NCI-H446 (cell line): Measurements from ENCODE around the gene CRYBB2.
"Not testable (repeated sequence)": the region's sequence is repeated elsewhere in the genome, so short reads cannot be mapped to it uniquely, and the experiment has no call there.

Experiments
- DNase-seq, 2 experiments: peaks; one replicate each; lab custom pipeline; 2025; lab: John Stamatoyannopoulos, UW

The CRYBB2 gene

DNA sequence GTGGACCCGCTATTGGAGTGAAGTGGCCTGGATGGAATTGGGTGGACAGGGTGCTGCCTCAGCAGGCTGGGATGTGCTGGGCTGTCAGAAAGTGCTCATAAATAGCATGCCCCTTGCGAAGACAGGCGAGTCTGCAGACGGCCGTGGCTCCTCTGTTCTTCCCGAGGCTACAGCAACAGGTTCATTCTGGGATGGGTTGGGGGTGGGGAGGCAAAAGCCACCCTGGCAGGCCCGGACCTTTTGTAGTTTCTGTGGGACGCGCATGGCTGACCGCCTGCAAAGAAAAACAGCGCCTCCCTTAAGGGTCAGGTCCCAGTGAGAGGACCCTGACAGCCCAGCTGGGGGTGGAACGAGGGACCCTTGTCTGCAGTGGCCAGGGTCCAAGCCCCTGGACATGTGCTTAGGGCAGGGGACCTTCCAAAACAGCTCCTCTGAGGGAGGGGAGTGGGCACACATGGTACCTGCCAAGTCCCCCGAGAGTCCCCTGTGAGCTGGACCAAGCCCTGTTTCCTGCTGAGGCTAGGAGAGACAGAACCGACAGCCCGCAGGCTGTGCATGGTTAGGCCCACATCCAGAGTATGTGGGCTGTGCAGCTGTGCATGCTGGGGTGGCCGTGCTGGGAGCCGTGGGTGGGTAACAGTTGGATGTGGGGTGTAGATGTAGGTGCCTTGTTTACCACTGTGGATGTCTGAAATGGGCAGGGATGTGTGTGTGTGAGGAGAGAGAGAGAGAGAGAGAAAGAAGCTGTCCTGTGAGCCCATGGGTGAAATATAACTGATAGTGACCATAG lies 19.5 kb upstream of the CRYBB2 start, which contains the start of gene CRYBB3:
Gene CRYBB3, plus strand, starts transcription at position 128 of the 790 bp plus-strand sequence. CDS start 1,539 bp downstream, outside the sequence.
- DNase-seq = no peak

DNA sequence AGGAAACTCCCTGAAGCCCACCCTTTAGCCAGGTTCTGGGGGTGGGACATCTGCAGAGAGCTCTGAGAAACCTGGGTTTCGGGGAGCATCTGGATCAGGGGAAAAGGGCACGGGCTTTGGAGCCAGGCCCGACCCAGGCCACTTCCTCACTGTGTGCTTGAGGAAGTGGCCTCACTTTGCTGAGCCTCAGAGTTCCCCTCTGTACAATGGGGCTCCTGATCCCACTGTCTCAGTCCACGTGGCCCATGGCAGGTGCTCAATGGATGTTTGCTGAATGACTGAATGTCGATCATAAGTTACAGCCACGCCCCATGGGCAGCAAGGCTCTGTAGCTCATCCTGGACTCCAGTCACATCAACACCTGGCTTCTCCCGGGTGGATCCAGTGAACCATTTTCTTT lies 18.5 kb upstream of the CRYBB2 start:
- no peak for DNase-seq

DNA sequence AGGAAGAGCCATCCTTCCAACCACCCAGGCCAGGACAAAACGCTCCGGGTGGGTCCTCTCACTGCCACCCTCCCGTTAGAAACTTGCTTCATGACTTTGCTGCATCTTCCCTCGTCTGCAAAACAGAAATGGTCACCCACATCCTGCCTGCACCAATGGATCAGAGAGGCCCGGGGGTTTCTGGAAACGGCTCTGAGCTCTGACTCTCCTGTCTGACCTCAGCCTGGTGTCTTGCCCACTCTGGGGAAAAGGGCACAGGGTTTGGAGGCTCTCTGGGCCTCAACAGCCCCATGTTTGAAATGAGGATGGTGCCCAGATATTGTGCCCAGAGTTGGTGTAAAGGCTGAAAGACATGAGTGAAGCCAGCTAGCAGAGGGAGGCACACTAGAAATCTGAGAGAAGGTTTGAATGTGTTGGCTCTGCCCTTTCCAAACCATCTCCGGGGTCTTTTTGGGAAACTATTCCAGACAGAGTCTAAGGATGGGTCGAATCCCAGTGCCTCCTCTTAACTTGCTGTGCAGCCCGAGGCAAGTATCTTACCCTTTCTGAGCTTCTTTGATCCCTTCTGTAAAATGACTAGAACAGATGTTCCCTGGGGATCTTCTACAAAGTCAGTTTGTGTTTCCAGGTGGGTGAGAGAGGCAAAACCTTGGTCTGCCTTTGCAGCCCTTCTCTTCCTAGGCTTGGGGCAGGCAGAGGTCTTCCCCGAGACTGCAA lies 17.7 kb upstream of the CRYBB2 start:
- DNase-seq = no peak

DNA sequence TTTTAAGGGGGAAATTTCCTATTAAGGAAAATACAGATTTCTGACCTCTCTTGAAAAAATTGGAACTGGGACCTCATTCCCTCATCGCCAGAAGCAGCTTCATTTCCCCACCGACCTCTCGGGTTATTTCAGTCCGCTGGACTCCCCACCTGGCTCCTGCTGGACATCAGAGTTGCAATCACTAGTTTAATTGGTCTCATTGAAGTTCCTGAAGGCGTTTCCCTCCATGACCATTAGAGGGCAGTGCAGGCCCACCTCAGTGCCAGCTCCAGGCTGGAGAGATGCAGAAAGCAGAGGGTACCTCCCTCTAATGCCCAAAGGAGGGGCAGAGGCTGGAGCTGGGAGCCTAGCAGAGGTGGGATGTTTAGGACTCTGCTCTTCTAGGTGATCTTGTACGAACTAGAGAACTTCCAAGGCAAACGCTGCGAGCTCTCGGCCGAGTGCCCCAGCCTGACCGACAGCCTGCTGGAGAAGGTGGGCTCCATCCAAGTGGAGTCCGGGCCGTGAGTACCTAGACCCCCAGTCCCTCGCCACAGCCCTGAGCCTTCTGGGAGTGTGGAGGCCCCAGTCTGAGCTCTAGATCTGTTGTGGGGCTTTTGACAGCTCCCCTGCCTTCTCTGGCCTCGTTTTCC lies 17.0 kb upstream of the CRYBB2 start:
- DNase-seq = peak; percentile 41 to 70

DNA sequence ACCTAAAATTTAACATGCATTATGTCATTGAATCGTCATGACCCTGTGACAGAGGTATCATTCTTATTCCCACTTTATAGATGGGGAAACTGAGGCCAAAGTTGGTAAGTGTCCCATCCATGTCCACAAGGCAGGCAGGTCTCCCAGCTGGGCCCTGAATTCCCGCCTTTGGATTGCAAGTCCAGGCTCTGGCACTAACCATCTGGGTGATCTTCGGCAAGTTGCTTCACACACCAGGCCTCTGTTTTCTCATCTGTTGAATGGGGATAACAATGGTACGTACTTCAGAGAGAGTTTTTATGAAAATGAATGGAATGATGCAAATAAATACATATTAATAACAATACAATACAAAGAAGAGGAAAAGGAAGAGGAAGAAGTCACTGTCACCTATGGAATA lies 16.4 kb upstream of the CRYBB2 start:
- no peak for DNase-seq

DNA sequence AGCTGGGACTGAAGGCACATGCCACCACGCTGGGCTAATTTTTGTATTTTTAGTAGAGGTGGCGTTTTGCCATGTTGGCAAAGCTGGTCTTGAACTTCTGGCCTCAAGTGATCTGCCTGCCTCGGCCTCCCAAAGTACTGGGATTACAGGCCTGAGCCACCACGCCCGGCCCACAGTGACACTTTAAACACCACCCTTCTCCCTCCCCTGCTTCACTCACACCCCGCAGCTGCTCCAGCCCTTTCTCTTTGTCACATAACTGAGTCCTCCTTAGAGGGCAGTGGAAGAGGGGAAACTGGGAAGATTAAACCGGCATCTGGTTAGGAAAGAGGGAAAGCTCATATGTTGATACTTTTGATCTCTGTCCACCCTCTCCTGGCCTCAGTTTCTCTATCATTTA lies 14.9 kb upstream of the CRYBB2 start:
- DNase-seq = not testable (repeated sequence)

DNA sequence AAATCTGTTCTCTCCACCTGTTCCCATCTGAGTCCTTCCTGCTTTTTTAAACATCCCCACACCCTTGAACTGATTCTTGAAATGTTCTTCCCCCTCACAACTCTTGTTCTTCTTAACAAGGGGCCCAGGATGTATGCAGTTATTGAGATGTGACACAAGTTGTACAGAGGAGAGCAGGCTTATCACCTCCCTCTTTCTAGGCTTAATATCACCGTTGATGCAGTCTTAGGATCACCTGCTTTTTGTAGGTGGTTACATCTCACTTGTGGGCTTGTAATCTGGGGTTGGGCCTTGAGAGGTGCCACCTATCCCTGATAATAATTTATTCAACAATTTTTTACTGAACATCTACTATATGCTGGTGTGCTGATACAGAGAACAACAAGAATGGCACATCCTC lies 13.6 kb upstream of the CRYBB2 start:
- no peak for DNase-seq

DNA sequence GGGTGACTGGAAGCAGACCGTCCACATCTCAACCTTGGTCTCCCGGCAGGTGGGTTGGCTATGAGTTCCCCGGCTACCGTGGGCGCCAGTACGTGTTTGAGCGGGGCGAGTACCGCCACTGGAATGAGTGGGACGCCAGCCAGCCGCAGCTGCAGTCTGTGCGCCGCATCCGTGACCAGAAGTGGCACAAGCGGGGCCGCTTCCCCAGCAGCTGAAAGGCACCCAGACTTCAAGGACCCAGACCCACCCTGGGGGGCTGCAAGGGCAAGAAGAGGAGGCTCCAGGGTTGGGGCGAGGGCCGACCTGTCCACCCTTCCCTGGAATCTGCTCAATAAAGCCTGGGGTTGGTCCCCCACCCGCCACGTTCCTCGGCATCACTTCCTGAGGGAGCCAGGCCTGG lies 12.4 kb upstream of the CRYBB2 start:
- DNase-seq = no peak

DNA sequence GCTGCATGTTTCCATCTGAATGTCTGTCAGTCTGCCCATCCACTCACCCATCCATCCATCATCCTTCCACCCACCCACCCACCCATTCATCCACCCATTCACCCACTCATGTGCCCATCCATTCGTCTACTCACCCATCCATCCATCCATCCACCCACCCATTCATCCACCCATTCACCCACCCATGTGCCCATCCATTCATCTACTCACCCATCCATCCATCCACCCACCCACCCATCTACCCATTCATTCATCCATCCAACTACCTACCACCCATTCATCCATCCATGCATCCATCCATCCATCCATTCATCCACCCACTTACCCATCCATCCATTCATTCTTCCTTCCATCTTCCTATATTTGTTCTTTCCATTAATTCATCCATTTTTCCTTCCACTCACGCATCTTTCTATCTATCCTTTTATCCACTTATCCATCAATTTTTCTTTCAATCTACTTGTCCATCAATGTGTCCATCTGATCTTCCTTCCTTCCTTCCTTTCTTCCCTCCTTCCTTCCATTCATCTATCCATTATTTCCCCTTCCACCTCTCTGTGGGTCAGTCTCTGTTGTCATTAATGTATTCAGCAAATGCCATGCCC lies 11.8 kb upstream of the CRYBB2 start:
- DNase-seq = no peak

DNA sequence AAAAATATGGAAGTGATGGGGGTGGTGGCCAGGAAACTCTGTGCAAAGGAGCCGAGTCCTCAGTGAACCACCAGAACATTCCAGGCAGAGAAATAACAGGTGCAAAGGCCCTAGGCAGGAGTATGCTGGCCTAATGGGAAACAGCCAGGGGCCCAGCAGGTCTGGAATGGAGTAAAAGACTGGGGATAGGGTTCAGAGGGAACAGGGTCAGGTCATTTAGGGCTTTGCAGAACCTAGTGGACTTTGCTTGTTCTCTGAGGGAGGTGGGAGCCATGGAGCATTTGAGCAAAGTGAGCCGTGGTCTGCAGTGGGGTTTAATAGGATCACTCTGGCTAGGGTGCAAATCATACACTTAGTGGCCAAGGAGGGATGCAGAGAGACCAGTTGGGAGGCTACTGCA lies 11.1 kb upstream of the CRYBB2 start:
- no peak for DNase-seq

DNA sequence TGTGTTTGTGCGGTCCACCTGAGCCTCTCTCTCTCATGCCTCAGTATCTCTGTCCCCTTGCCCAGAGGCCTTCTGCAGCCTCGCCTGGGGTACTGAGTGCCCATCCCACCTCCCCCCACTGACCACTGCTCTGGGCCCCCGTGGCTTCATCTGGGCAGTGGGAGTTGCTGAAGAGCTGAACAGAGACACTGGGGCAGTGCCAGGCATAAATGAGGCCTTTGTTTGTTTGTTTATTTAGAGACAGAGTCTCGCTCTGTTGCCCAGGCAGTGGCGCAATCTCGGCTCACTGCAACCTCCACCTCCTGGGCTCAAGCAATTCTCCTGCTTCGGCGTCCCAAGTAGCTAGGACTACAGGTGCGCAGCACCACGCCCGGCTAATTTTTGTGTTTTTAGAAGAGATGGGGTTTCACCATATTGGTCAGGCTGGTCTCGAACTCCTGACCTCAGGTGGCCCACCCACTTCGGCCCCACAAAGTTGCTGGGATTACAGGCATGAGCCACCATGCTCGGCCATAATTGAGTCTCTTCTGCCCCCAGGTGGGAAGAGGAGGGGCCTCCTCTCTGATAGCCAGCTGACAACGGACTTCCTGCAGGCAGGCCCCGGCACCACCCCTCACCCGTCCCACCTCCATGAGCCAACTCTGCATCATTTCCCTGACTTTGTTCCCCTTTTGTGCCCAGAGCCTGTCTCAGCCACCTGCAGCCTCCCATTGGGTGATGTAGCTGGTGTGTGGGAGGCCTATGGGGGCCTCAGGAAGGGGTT lies 10.5 kb upstream of the CRYBB2 start:
- DNase-seq = no peak

DNA sequence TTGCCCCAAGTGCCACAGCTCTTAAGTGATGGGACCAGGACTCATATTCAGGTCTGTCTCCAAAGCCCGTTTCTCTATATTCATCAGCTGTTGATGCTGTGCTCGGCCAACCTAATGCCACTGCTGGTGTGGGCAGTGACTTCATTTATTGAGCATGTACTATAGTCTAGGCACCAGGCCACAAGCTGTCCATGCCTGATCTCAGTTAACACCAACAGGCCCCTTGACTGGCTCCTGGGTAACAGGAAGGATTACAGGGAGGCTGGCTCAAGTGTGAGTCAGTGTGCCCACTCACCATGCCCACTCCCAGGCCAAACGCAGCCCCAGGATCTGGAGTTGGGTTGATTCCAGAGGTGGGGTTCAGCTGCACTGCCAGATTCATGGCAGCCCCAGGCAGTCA lies 8.6 kb upstream of the CRYBB2 start:
- DNase-seq = no peak

DNA sequence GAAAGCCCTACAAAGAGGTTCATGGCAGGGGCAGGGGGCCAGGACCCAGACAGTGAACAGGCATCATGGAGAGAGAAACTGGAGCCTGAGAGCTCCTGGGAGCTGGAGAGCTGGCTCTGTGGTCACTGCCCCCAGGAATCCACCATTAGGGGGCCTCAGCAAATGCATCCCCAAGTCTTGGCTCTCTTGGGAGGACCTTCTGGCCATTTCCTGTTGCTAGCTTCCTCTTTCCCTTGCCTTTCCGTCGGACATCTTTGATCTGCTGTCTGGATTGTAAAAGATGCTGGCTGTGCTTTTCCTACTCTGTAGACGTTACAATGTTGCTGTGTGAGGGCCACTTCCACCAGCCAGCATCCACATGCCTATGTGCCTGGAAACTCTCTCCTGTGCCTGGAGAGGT lies 7.1 kb upstream of the CRYBB2 start:
- DNase-seq = no peak

DNA sequence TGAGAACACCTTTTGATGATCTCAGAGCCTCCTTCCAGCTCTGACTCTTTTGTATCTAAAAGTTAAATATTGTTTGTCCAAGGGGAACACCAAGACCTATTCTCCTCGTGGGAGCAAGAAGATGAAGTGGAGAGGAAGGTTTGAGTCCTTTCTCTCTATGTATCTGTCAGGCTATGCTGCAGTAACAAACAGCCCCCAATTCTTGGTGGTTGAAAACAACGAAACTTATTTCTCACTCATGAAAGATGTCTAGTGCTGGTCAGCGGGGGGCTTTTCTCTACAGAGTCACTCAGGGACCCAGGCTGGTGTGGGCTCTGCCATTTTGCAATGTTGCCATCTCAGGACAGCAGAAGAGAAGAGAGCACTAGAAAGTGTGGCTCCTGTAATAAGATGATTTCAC lies 6.2 kb upstream of the CRYBB2 start:
- no peak for DNase-seq

DNA sequence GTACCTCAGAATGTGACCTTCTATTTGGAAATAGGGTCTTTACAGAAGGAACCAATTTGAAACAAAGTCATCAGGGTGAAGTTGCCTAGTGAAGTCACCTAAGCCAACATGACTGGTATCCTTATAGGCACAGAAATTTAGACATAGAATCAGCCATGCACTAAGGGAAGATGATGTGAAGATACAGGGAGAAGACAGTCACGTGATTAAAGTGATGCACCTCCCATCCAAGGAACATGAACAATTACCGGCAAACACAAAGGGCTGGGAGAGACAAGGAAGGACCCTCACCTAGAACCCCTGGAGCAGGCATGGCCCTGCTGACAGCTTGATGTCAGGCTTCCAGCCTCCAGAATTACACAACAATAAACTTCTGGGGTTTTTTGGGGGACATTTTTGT lies 3.2 kb upstream of the CRYBB2 start:
- no peak for DNase-seq

DNA sequence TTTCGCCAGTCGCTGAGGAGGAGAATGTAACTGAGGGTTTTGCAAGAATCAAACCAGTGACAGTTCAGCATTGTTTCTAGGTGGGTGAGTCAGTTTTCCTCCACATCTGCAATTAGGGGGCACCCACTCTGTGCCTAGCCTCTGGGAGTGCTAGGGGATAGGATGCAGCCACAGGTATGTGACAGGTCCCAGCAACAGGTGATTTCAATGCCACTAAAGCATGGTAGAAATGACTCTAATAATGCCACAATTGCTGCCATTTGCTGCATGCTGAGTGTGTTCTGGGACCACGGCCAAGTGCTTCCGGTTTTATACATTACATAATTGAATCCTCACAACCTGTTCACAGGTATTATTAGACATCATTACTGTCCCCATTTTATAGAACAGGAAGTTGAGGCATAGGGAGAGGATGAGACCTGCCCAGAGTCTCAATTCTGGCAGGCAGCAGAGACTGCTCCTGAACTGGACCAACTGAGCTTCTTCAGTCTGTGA lies 556 bp downstream of the CRYBB2 start:
- no peak for DNase-seq

DNA sequence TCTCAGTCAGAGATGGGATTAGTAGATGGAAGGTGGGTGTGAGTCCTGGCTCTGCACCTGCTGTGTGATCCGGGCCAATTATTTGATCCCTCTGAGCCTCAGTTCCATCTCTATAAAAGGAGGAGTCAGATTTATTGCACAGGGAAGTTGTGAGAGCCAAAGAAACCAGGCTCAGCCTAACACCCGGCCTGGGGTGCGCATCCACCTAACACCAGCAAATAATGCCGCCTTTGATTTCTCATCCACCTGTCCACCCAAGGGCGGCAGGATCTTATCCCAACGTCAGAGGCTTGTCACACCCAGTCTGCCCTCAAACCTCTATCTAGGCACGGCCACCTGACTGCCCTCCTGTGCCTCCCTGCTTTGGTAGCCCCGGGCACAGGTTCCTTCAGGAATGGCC lies 2.4 kb downstream of the CRYBB2 start:
- DNase-seq = no peak

DNA sequence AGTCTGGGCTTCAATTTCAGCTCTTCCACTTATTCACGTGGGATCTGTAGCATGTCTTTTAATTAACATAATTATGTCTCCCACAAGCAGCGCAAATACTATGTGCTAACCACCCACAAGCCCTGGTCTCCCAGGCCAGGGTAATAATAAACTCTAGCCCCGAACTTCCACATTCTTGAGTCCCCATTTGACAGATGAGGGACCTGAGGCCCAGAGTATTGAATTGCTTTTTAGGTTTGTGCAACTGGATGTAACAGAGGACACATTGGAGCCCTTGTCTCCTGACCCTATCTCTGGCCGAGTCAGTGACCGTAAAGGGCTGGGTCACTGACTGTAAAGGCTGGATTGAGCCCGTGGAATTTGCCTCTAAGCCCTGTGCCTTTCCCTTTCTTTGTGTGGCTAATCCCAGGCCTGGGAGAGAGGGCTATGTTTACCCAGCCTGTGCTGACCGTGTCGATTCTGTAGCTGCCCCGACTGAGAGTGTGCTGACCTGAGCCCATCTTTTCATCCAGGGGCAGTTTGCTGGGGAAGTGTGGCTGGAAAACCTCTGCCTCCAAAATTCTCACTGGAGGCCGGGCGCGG lies 3.9 kb downstream of the CRYBB2 start:
- DNase-seq = no peak

DNA sequence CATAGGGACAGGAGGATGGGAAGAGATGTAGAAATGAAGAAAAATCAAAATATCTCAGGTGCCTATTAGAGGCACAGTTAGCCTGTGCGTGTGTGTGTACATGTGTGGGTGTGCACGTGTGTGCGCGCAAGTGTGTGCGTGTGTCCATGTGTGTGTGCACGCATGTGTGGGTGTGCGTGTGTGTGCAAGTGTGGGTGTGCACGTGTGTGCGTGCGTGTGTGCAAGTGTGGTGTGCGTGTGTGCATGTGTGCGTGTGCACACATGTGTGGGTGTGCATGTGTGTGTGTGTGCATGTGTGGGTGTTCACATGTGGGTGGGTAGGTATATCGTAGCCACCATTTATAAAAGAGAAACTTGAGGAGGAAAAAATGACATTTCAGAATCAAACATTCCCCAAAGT lies 9.4 kb downstream of the CRYBB2 start:
- no peak for DNase-seq

DNA sequence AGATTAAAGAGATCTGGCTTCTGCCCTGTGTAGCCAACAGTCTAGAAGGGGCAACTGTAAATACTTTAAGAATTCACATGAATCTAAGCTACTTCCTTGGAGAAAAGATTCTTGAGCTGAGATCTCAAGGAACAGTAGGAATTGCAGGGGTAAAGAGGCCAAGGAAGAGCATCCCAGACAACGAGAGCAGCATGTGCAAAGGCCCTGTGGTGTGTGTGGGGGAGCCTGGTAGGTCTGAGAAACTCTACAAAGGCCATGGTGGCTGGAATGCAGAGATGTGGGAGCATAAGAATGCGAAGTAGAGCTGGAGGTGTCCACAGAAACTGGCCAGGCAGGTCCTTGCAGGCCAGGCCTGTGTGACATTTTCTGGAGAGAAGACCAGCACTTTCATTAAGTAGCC lies 11.3 kb downstream of the CRYBB2 start:
- DNase-seq = not testable (repeated sequence)

DNA sequence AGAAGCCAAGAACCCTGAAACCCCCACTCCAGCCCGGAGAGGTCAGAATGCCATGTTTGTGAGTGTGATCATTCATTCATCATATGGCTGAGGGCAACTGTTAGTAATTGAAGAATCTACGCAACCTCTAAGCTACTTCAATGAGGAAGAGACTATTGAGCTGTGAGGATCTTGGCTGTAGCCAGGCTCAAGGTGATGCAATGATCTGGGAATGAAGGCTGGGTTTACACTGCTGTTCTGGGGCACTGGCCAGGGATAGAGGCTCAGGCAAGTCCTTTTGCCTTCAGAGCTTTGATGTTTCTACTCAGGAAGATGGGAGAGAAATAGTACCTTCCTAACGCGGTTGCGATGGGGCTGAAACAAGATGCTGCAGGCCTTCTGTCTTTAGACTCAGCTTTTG lies 12.9 kb downstream of the CRYBB2 start:
- DNase-seq = no peak
